HEK293 (cell line): ENCODE results near the gene SMURF1.

Experiments
- CTCF ChIA-PET: fragments of 350-600 bp; formaldehyde crosslinking; extraction: SDS; loops from one replicate; lab custom pipeline; 2021; ENCODE audit warnings: antibody characterized with exemption; lab: Yijun Ruan, JAX
- POLR2A ChIA-PET: fragments of 300-600 bp; formaldehyde crosslinking; extraction: SDS; loops from one replicate; lab custom pipeline; 2020; ENCODE audit warnings: antibody characterized with exemption, inconsistent platforms; lab: Yijun Ruan, JAX
- H3K27ac ChIP-seq: fragments of 200-500 bp; sonication (Bioruptor generic); 2 replicates; pipeline ENCODE4 v1.5.1; 2014; ENCODE audit warnings: low read depth, low read length, control low read depth, inconsistent platforms; ENCODE audit errors: extremely low read depth
- H3K36me3 ChIP-seq, 2 experiments: fragments of 200-500 bp in 1 of 2; sonication (Bioruptor generic) in 1 of 2; 1 replicate in 1 of 2; 2 replicates in 1 of 2; pipeline ENCODE4 v1.5.1; 2014 to 2017; ENCODE audit warnings: inconsistent platforms in 2 of 2, low read length in 2 of 2; ENCODE audit not compliant: control insufficient read depth in 2 of 2, insufficient read depth in 1 of 2
- H3K4me1 ChIP-seq: fragments of 200-500 bp; sonication (Bioruptor generic); 2 replicates; pipeline ENCODE4 v1.5.1; 2014; ENCODE audit warnings: mild to moderate bottlenecking, low read length, inconsistent platforms; ENCODE audit not compliant: control insufficient read depth, insufficient read depth
- H3K4me3 ChIP-seq: 2 replicates; pipeline ENCODE4 v1.5.1; 2011; ENCODE audit warnings: low read depth, mild to moderate bottlenecking, control low read depth, low read length, moderate library complexity
- H3K9me3 ChIP-seq: fragments of 200-500 bp; sonication (Bioruptor generic); 2 replicates; pipeline ENCODE4 v1.5.1; 2014; ENCODE audit warnings: low read depth, low read length, inconsistent platforms; ENCODE audit not compliant: control insufficient read depth, insufficient read depth
- ELK4 ChIP-seq: IDR thresholded peaks from 2 replicates; pipeline ENCODE4 v1.6.1; 2011; ENCODE audit warnings: mild to moderate bottlenecking, low read depth, low read length, borderline replicate concordance
- GLIS2 ChIP-seq: fragments of 450-650 bp; formaldehyde crosslinking; IDR thresholded peaks from 2 replicates; pipeline ENCODE4 v1.5.1; 2016; ENCODE audit warnings: missing biosample characterization, missing genetic modification characterization
- KLF1 ChIP-seq: fragments of 450-650 bp; formaldehyde crosslinking; IDR thresholded peaks from 2 replicates; pipeline ENCODE4 v1.5.1; 2016; ENCODE audit warnings: missing biosample characterization, missing genetic modification characterization
- MZF1 ChIP-seq: fragments of 450-650 bp; formaldehyde crosslinking; IDR thresholded peaks from 2 replicates; pipeline ENCODE4 v1.5.1; 2017; ENCODE audit warnings: missing biosample characterization, missing genetic modification characterization, borderline replicate concordance
- OSR2 ChIP-seq: fragments of 450-650 bp; formaldehyde crosslinking; IDR thresholded peaks from 2 replicates; pipeline ENCODE4 v1.5.1; 2016; ENCODE audit warnings: missing biosample characterization, missing genetic modification characterization
- SCRT1 ChIP-seq: fragments of 450-650 bp; formaldehyde crosslinking; IDR thresholded peaks from 2 replicates; pipeline ENCODE4 v1.5.1; 2016; ENCODE audit warnings: missing biosample characterization, missing genetic modification characterization, borderline replicate concordance
- SP3 ChIP-seq: fragments of 450-650 bp; formaldehyde crosslinking; IDR thresholded peaks from 2 replicates; pipeline ENCODE4 v1.5.1; 2016; ENCODE audit warnings: missing biosample characterization, missing genetic modification characterization
- TRIM28 ChIP-seq: IDR thresholded peaks from 2 replicates; pipeline ENCODE4 v1.6.1; 2011; ENCODE audit warnings: low read length, control low read depth, borderline replicate concordance
- ZBTB11 ChIP-seq: fragments of 450-650 bp; formaldehyde crosslinking; conservative IDR thresholded peaks from 2 replicates; pipeline ENCODE4 v1.5.1; 2016; ENCODE audit warnings: low read depth, missing biosample characterization, missing genetic modification characterization
- ZBTB7A ChIP-seq: fragments of 450-650 bp; formaldehyde crosslinking; IDR thresholded peaks from 2 replicates; pipeline ENCODE4 v1.5.1; 2016; ENCODE audit warnings: low read depth, missing biosample characterization, missing genetic modification characterization
- ZNF121 ChIP-seq: fragments of 450-650 bp; formaldehyde crosslinking; IDR thresholded peaks from 2 replicates; pipeline ENCODE4 v1.5.1; 2016; ENCODE audit warnings: missing biosample characterization, missing genetic modification characterization
- ZNF174 ChIP-seq: fragments of 450-650 bp; formaldehyde crosslinking; IDR thresholded peaks from 2 replicates; pipeline ENCODE4 v1.5.0; 2017; ENCODE audit warnings: missing biosample characterization, mild to moderate bottlenecking, missing genetic modification characterization
- ZNF239 ChIP-seq: fragments of 450-650 bp; formaldehyde crosslinking; IDR thresholded peaks from 2 replicates; pipeline ENCODE4 v1.5.1; 2016; ENCODE audit warnings: missing biosample characterization, missing genetic modification characterization
- ZNF292 ChIP-seq: fragments of 450-650 bp; formaldehyde crosslinking; IDR thresholded peaks from 2 replicates; pipeline ENCODE4 v1.5.1; 2016; ENCODE audit warnings: low read depth, missing biosample characterization, missing genetic modification characterization, borderline replicate concordance
- ZNF324 ChIP-seq: fragments of 450-650 bp; formaldehyde crosslinking; IDR thresholded peaks from 2 replicates; pipeline ENCODE4 v1.5.1; 2016; ENCODE audit warnings: missing biosample characterization, missing genetic modification characterization
- ZNF354C ChIP-seq: fragments of 450-650 bp; formaldehyde crosslinking; IDR thresholded peaks from 2 replicates; pipeline ENCODE4 v1.5.1; 2016; ENCODE audit warnings: missing biosample characterization, missing genetic modification characterization, low read depth, borderline replicate concordance
- ZNF366 ChIP-seq: fragments of 450-650 bp; formaldehyde crosslinking; conservative IDR thresholded peaks from 2 replicates; pipeline ENCODE4 v1.5.1; 2016; ENCODE audit warnings: missing biosample characterization, missing genetic modification characterization
- ZNF391 ChIP-seq: fragments of 450-650 bp; formaldehyde crosslinking; IDR thresholded peaks from 2 replicates; pipeline ENCODE4 v1.5.1; 2016; ENCODE audit warnings: low read depth, missing biosample characterization, missing genetic modification characterization, borderline replicate concordance
- ZNF423 ChIP-seq: fragments of 450-650 bp; formaldehyde crosslinking; IDR thresholded peaks from 2 replicates; pipeline ENCODE4 v1.5.1; 2016; ENCODE audit warnings: missing biosample characterization, missing genetic modification characterization
- ZNF580 ChIP-seq: fragments of 450-650 bp; formaldehyde crosslinking; IDR thresholded peaks from 2 replicates; pipeline ENCODE4 v1.5.1; 2016; ENCODE audit warnings: missing biosample characterization, missing genetic modification characterization
- ZNF596 ChIP-seq: fragments of 450-650 bp; IDR thresholded peaks from 2 replicates; pipeline ENCODE4 v1.5.0; 2018; ENCODE audit warnings: missing biosample characterization, mild to moderate bottlenecking, missing genetic modification characterization, moderate library complexity
- ZNF623 ChIP-seq: fragments of 450-650 bp; formaldehyde crosslinking; IDR thresholded peaks from 2 replicates; pipeline ENCODE4 v1.5.1; 2016; ENCODE audit warnings: missing biosample characterization, missing genetic modification characterization
- ZNF660 ChIP-seq: fragments of 450-650 bp; IDR thresholded peaks from 2 replicates; pipeline ENCODE4 v1.5.1; 2018; ENCODE audit warnings: missing biosample characterization, mild to moderate bottlenecking, missing genetic modification characterization
- ZNF692 ChIP-seq: fragments of 450-650 bp; formaldehyde crosslinking; IDR thresholded peaks from 2 replicates; pipeline ENCODE4 v1.5.1; 2016; ENCODE audit warnings: missing biosample characterization, missing genetic modification characterization
- ZNF747 ChIP-seq: fragments of 450-650 bp; formaldehyde crosslinking; IDR thresholded peaks from 2 replicates; pipeline ENCODE4 v1.5.1; 2016; ENCODE audit warnings: missing biosample characterization, missing genetic modification characterization
- ZNF776 ChIP-seq: fragments of 450-650 bp; formaldehyde crosslinking; IDR thresholded peaks from 2 replicates; pipeline ENCODE4 v1.5.0; 2017; ENCODE audit warnings: missing biosample characterization, missing genetic modification characterization, borderline replicate concordance

The SMURF1 gene

GRCh38 chr7:99184532-99185218, 40.8 kb upstream of the SMURF1 start:
- Histone ChIP-seq H3K36me3 (no peaks in the 10 kb centered on the region), H3K9me3 (no peaks in the 10 kb centered on the region), H3K4me3 (no peak overlapping the region), H3K27ac (no peak overlapping the region), H3K4me1 (no peaks in the 10 kb centered on the region)
- CTCF ChIA-PET = interaction anchor here (0.5 kb wide), 1 partner anchor 145 kb away, joined by 3 read pairs; no protein-coding TSS in a partner anchor
- no peak for TF ChIP-seq ZNF692 (tag by site-specific recombination)
- no peak for TF ChIP-seq ZNF423 (tag by site-specific recombination)
- no peak for TF ChIP-seq OSR2 (tag by site-specific recombination)
- POLR2A ChIA-PET = no interaction called here

GRCh38 chr7:99180067-99180650, 36.3 kb upstream of the SMURF1 start:
- H3K36me3 ChIP-seq = no peaks in the 10 kb centered on the region
- POLR2A ChIA-PET = no interaction called here
- no peaks in the 10 kb centered on the region for H3K4me1 ChIP-seq
- peak; percentile 39; the same call in 1 of the 2 replicates for TF ChIP-seq ZNF121
- TF ChIP-seq ELK4 = no peak
- no peak for TF ChIP-seq ZNF623 (tag by site-specific recombination)
- peak; percentile 54; the same call in 1 of the 2 replicates for TF ChIP-seq ZNF596 (tag by site-specific recombination)
- no peaks in the 10 kb centered on the region for H3K9me3 ChIP-seq
- H3K4me3 ChIP-seq = no peak overlapping the region
- H3K27ac ChIP-seq = no peak overlapping the region
- CTCF ChIA-PET = no interaction called here

GRCh38 chr7:99177165-99177564, 33.3 kb upstream of the SMURF1 start:
- POLR2A ChIA-PET = no interaction called here

GRCh38 chr7:99173787-99174186, 29.9 kb upstream of the SMURF1 start:
- Histone ChIP-seq H3K27ac (no peak overlapping the region), H3K4me3 (no peak overlapping the region), H3K4me1 (no peaks in the 10 kb centered on the region), H3K36me3 (no peaks in the 10 kb centered on the region), H3K9me3 (no peaks in the 10 kb centered on the region)
- ChIA-PET POLR2A (no interaction called here), CTCF (no interaction called here)
- TF ChIP-seq ZBTB11 (tag by site-specific recombination) = no peak
- no peak for TF ChIP-seq ZNF580 (tag by site-specific recombination)
- no peak for TF ChIP-seq ZNF366
- no peak for TF ChIP-seq ZNF324 (tag by site-specific recombination)
- TF ChIP-seq ZNF747 (tag by site-specific recombination) = no peak
- no peak for TF ChIP-seq MZF1 (tag by site-specific recombination)
- no peak for TF ChIP-seq ZNF391 (tag by site-specific recombination)
- TF ChIP-seq SP3 = no peak
- no peak for TF ChIP-seq ZNF239
- no peak for TF ChIP-seq ZNF174
- no peak for TF ChIP-seq SCRT1 (tag by site-specific recombination)
- TF ChIP-seq ZNF660 (tag by site-specific recombination) = no peak

More at GRCh38 chr7:99177165-99177564, 33.3 kb upstream of the SMURF1 start:
- TF ChIP-seq ZBTB7A (tag by site-specific recombination) (no peak), ZNF776 (tag by site-specific recombination) (no peak), GLIS2 (tag by site-specific recombination) (no peak), ZNF354C (tag by site-specific recombination) (no peak), ZNF292 (tag by site-specific recombination) (no peak), TRIM28 (no peak), KLF1 (tag by site-specific recombination) (peak; percentile 55)
- TF ChIP-seq, all 188 proteins: peak for 1
- Histone ChIP-seq H3K27ac (no peak overlapping the region), H3K9me3 (no peaks in the 10 kb centered on the region), H3K4me3 (no peak overlapping the region), H3K36me3 (no peaks in the 10 kb centered on the region), H3K4me1 (no peaks in the 10 kb centered on the region)
- CTCF ChIA-PET = no interaction called here
